AG09309 (cell line): ENCODE measurements around the gene CGB5.

Experiments used
- DNase-seq: peaks from one replicate; pipeline ENCODE4 v3.0.0-alpha.2; 2010; ENCODE audit warnings: low read depth
- H3K4me3 ChIP-seq: 2 replicates; pipeline ENCODE4 v1.5.1; 2011; ENCODE audit warnings: mild to moderate bottlenecking, low read depth, low read length, moderate library complexity; ENCODE audit not compliant: control insufficient read depth
- CTCF ChIP-seq: IDR thresholded peaks from 2 replicates; pipeline ENCODE4 v1.5.1; 2011; ENCODE audit warnings: mild to moderate bottlenecking, low read depth, low read length, inconsistent platforms; ENCODE audit not compliant: insufficient read depth, control insufficient read depth; ENCODE audit errors: missing control alignments

Gene CGB5

DNA sequence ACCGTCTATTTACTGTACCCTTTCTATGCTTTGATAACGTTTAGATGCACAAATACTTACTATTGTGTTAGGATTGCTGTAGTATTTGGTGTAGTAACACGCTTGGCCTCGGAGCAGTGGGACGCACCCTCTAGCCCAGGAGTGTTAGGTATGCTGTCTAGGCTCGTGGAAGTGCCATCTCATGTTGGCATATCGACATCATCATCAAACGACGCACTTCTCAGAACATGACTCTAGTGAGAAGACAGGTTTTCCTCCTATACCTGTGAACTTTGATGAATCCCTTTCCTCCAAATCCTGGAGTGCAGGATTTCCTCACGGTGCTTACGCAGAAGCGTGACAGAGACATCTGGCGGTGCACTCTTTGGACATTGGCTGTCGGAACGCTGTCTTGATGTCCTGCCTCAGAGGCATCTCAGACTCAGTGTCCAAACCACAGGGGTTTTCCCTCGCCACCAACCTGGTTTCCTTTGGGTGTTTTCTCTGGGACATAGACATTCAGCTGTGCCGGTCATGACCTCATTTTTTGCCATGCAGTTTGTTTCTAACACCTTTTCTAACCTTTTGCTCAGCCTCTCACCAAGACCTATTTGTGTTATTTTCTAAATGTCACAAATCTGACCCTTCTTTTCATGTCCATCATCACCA, 47.9 kb downstream of the CGB5 start:
- no peak for DNase-seq

GRCh38 chr19:49092686-49093085, 49.0 kb downstream of the CGB5 start:
- no peak overlapping the region for H3K4me3 ChIP-seq
- no peak for DNase-seq
- TF ChIP-seq CTCF: no peak

More for the DNA sequence above, 47.9 kb downstream of the CGB5 start:
- H3K4me3 ChIP-seq: no peak overlapping the region
- no peak for TF ChIP-seq CTCF
